HepG2 (cell line): ENCODE results near the gene ATN1. TPM values are rescaled to one million over a fixed set of nuclear protein-coding genes. Genes with fewer than 3 reads are reported as not detected.

Experiments used
- DR1 ChIP-seq: sonication (generic); formaldehyde crosslinking; IDR thresholded peaks from 2 replicates; pipeline ENCODE4 v1.8.0; 2021; ENCODE audit warnings: mild to moderate bottlenecking, missing genetic modification reagents, inconsistent platforms
- DRAP1 ChIP-seq: IDR thresholded peaks from 2 replicates; pipeline ENCODE4 v1.6.1; 2016; ENCODE audit warnings: missing genetic modification reagents, missing compliant biosample characterization
- ETS1 ChIP-seq: sonication (generic); formaldehyde crosslinking; IDR thresholded peaks from 2 replicates; pipeline ENCODE4 v1.4.0; 2020; ENCODE audit warnings: missing genetic modification reagents
- FOSL2 ChIP-seq: sonication (generic); formaldehyde crosslinking; IDR thresholded peaks from 2 replicates; pipeline ENCODE4 v1.4.0; 2020; ENCODE audit warnings: missing genetic modification reagents
- FUBP1 ChIP-seq: sonication (generic); formaldehyde crosslinking; IDR thresholded peaks from 2 replicates; pipeline ENCODE4 v1.5.1; 2020; ENCODE audit warnings: missing genetic modification reagents, mild to moderate bottlenecking, borderline replicate concordance
- GPBP1L1 ChIP-seq: sonication (generic); formaldehyde crosslinking; IDR thresholded peaks from 2 replicates; pipeline ENCODE4 v1.5.0; 2020; ENCODE audit warnings: mild to moderate bottlenecking, missing genetic modification reagents
- HMG20A ChIP-seq: IDR thresholded peaks from 2 replicates; pipeline ENCODE4 v1.6.1; 2016; ENCODE audit warnings: borderline replicate concordance
- KAT7 ChIP-seq: IDR thresholded peaks from 2 replicates; pipeline ENCODE4 v1.6.1; 2018; ENCODE audit warnings: borderline replicate concordance, missing compliant biosample characterization
- MAFF ChIP-seq: IDR thresholded peaks from 2 replicates; pipeline ENCODE4 v1.6.1; 2011; ENCODE audit warnings: low read depth, low read length, improper control_type of control experiment
- MEIS1 ChIP-seq: sonication (generic); formaldehyde crosslinking; IDR thresholded peaks from 2 replicates; pipeline ENCODE4 v1.9.0; 2021; ENCODE audit warnings: mild to moderate bottlenecking, missing genetic modification reagents, moderate library complexity, borderline replicate concordance
- MZF1 ChIP-seq: sonication (generic); formaldehyde crosslinking; IDR thresholded peaks from 2 replicates; pipeline ENCODE4 v1.8.1; 2023; ENCODE audit warnings: mild to moderate bottlenecking, missing genetic modification reagents, borderline replicate concordance
- NFE2L1 ChIP-seq: sonication (generic); formaldehyde crosslinking; IDR thresholded peaks from 2 replicates; pipeline ENCODE4 v1.4.0; 2020; ENCODE audit warnings: missing genetic modification reagents, mild to moderate bottlenecking, borderline replicate concordance
- NR3C1 ChIP-seq: sonication (generic); formaldehyde crosslinking; IDR thresholded peaks from 2 replicates; pipeline ENCODE4 v1.4.0; 2020; ENCODE audit warnings: missing genetic modification reagents
- SETDB1 ChIP-seq: sonication (generic); formaldehyde crosslinking; IDR thresholded peaks from 2 replicates; pipeline ENCODE4 v1.5.1; 2020; ENCODE audit warnings: missing genetic modification reagents, mild to moderate bottlenecking, borderline replicate concordance
- SP5 ChIP-seq: IDR thresholded peaks from 2 replicates; pipeline ENCODE4 v1.6.1; 2016; ENCODE audit warnings: low read depth, borderline replicate concordance
- ZBTB1 ChIP-seq: sonication (generic); formaldehyde crosslinking; IDR thresholded peaks from 2 replicates; pipeline ENCODE4 v1.4.0; 2020; ENCODE audit warnings: missing genetic modification reagents, borderline replicate concordance
- ZFP36L1 ChIP-seq: sonication (generic); formaldehyde crosslinking; IDR thresholded peaks from 2 replicates; pipeline ENCODE4 v1.8.0; 2022; ENCODE audit warnings: mild to moderate bottlenecking, missing genetic modification reagents, moderate library complexity
- ZKSCAN5 ChIP-seq: sonication (generic); formaldehyde crosslinking; IDR thresholded peaks from 2 replicates; pipeline ENCODE4 v1.5.1; 2020; ENCODE audit warnings: mild to moderate bottlenecking, missing genetic modification reagents
- ZNF335 ChIP-seq: sonication (generic); formaldehyde crosslinking; IDR thresholded peaks from 2 replicates; pipeline ENCODE4 v1.4.0; 2020; ENCODE audit warnings: missing genetic modification reagents
- ZNF510 ChIP-seq: sonication (generic); formaldehyde crosslinking; IDR thresholded peaks from 2 replicates; pipeline ENCODE4 v1.4.0; 2020; ENCODE audit warnings: low read depth, mild to moderate bottlenecking, missing genetic modification reagents
- ZNF558 ChIP-seq: sonication (generic); formaldehyde crosslinking; IDR thresholded peaks from 2 replicates; pipeline ENCODE4 v1.9.0; 2022; ENCODE audit warnings: mild to moderate bottlenecking, missing genetic modification reagents, borderline replicate concordance
- ZNF616 ChIP-seq: sonication (generic); formaldehyde crosslinking; IDR thresholded peaks from 2 replicates; pipeline ENCODE4 v1.5.0; 2020; ENCODE audit warnings: low read depth, mild to moderate bottlenecking, missing genetic modification reagents
- ZNF878 ChIP-seq: sonication (generic); formaldehyde crosslinking; IDR thresholded peaks from 2 replicates; pipeline ENCODE4 v1.8.1; 2023; ENCODE audit warnings: mild to moderate bottlenecking, missing genetic modification reagents, moderate library complexity
- polyA plus RNA-seq, 8 experiments: library from polyadenylated mRNA; depleted of rRNA in 3 of 8; stranded (reverse) in 7 of 8; unstranded in 1 of 8; fragments of >200 nt; fragmentation: Illumina TruSeq in 4 of 8; extraction: Trizol in 4 of 8; gene quantifications; 2 replicates each; pipeline versions ENCODE4 v1.2.1 to v1.2.3, GENCODE V29; 2011 to 2016; ENCODE audit warnings: low read depth in 4 of 8, missing spikeins in 1 of 8, mixed read lengths in 1 of 8; ENCODE audit not compliant: insufficient read depth in 1 of 8
- total RNA-seq, 5 experiments: library from RNA; depleted of rRNA; stranded (reverse); fragments of >200 nt; fragmentation: Illumina TruSeq; extraction: Trizol; gene quantifications; 2 replicates each; pipeline ENCODE4 v1.2.3, GENCODE V29; 2016; ENCODE audit warnings: low read depth in 1 of 5

The ATN1 gene
- total and polyA plus RNA-seq, 2 of the 13 experiments (the other 11 are each of a cell fraction or from before 2014, with no cell fraction given), result 2.1 to 8.6 TPM

GRCh38 chr12:6937481-6938352 is 10.0 kb downstream of the ATN1 start (continued):
- no peak; the same call in 1 of the 2 replicates for TF ChIP-seq MEIS1 (CRISPR knock-in tag)
- peak; percentile 71; the same call in 1 of the 2 replicates for TF ChIP-seq FOSL2
- no peak for TF ChIP-seq NR3C1 (CRISPR knock-in tag)
- peak; percentile 59; the same call in 1 of the 2 replicates for TF ChIP-seq SP5 (CRISPR knock-in tag)
- no peak for TF ChIP-seq SETDB1 (CRISPR knock-in tag)
- TF ChIP-seq HMG20A (CRISPR knock-in tag), result no peak
- TF ChIP-seq FUBP1 (CRISPR knock-in tag), result no peak; the same call in 1 of the 2 replicates
- TF ChIP-seq DR1 (CRISPR knock-in tag), result peak; percentile 78
- no peak for TF ChIP-seq ETS1
- no peak for TF ChIP-seq MAFF
- TF ChIP-seq ZNF510 (CRISPR knock-in tag), result no peak
- peak; percentile 74 for TF ChIP-seq DRAP1 (CRISPR knock-in tag)
- TF ChIP-seq MZF1 (CRISPR knock-in tag), result no peak
- no peak for TF ChIP-seq GPBP1L1
- peak; percentile 91; the same call in 1 of the 2 replicates for TF ChIP-seq ZNF616
- peak; percentile 82; the same call in 1 of the 2 replicates for TF ChIP-seq KAT7
- TF ChIP-seq ZKSCAN5 (CRISPR knock-in tag), result no peak
- no peak; the same call in 1 of the 2 replicates for TF ChIP-seq ZFP36L1 (CRISPR knock-in tag)
- no peak; the same call in 1 of the 2 replicates for TF ChIP-seq ZBTB1
- no peak for TF ChIP-seq NFE2L1 (CRISPR knock-in tag)
- peak; percentile 53 for TF ChIP-seq ZNF335 (CRISPR knock-in tag)
- TF ChIP-seq ZNF558, result no peak
- TF ChIP-seq ZNF878 (CRISPR knock-in tag), result no peak
